K562 (cell line): ENCODE results near the gene LYRM7. TPM values are rescaled to one million over a fixed set of nuclear protein-coding genes. Genes with fewer than 3 reads are reported as not detected.

ENCODE experiments used
- ATAC-seq: fragments of 200-7000 bp; cut with Tn5 transposase; 3 replicates; pipeline ENCODE4 v1.9.1; 2020; ENCODE audit warnings: moderate library complexity
- BruUV-seq: library from RNA; stranded (reverse); fragments of 400-500 nt; replicated peaks from 2 replicates; lab custom pipeline; 2021; lab: Mats Ljungman, UMichigan
- CTCF ChIA-PET: fragments of 300-600 bp; formaldehyde crosslinking; extraction: SDS; loops from one replicate; lab custom pipeline; 2021; ENCODE audit warnings: low intra/inter-chr PET ratio; lab: Yijun Ruan, JAX
- POLR2A ChIA-PET: fragments of 300-600, 350-650 bp; sonication (Branson Sonifier 250); formaldehyde crosslinking; extraction: SDS; loops from one replicate; lab custom pipeline; 2021; ENCODE audit warnings: antibody characterized with exemption, inconsistent platforms; lab: Yijun Ruan, JAX
- DNase-seq, 4 experiments: peaks; one replicate each; pipeline versions ENCODE4 v3.0.0 to v3.0.0-alpha.2; 2011 to 2018; ENCODE audit warnings: low spot score in 3 of 4, mixed read lengths in 3 of 4; ENCODE audit errors: extremely low read depth in 1 of 4
- FAIRE-seq: peaks from 2 replicates; lab custom pipeline; 2011; peaks lifted over from hg19 to GRCh38; lab: Jason Lieb, UNC
- H2AFZ ChIP-seq: 2 replicates; pipeline ENCODE4 v1.6.0; 2011; ENCODE audit warnings: low read depth, low read length, control low read depth, inconsistent platforms
- H3K27ac ChIP-seq: fragments of 200-600 bp; 3 replicates; pipeline ENCODE4 v1.8.0; 2011; ENCODE audit warnings: low read depth, mild to moderate bottlenecking, control low read depth, inconsistent platforms, low read length, moderate library complexity, mixed read lengths; ENCODE audit errors: extremely low read depth
- H3K27me3 ChIP-seq, 2 experiments: fragments of 300-600 bp in 1 of 2; 2 replicates in 1 of 2; 3 replicates in 1 of 2; pipeline versions ENCODE4 v1.6.0 to v1.8.0; 2011; ENCODE audit warnings: inconsistent platforms in 2 of 2, low read length in 2 of 2, mild to moderate bottlenecking in 1 of 2, mixed read lengths in 1 of 2, moderate library complexity in 1 of 2; ENCODE audit not compliant: control insufficient read depth in 2 of 2, insufficient read depth in 2 of 2
- H3K36me3 ChIP-seq: fragments of 300-600 bp; 3 replicates; pipeline ENCODE4 v1.8.0; 2011; ENCODE audit warnings: mild to moderate bottlenecking, low read length, inconsistent platforms; ENCODE audit not compliant: control insufficient read depth, insufficient read depth
- H3K4me1 ChIP-seq, 2 experiments: fragments of 200-600 bp in 1 of 2; replicated peaks in 1 of 2; 2 replicates in 1 of 2; 3 replicates in 1 of 2; pipeline versions ENCODE4 v1.5.1 to v1.8.0; 2011; ENCODE audit warnings: inconsistent platforms in 2 of 2, low read length in 2 of 2, mild to moderate bottlenecking in 1 of 2, mixed read lengths in 1 of 2, moderate library complexity in 1 of 2; ENCODE audit not compliant: control insufficient read depth in 2 of 2, insufficient read depth in 2 of 2
- H3K4me2 ChIP-seq: 2 replicates; pipeline ENCODE4 v1.6.1; 2011; ENCODE audit warnings: low read length, control low read depth, inconsistent platforms, mixed read lengths; ENCODE audit not compliant: insufficient read depth
- H3K4me3 ChIP-seq: fragments of 200-600 bp; sonication (generic), shearing (Covaris generic); 2 replicates; pipeline ENCODE4 v1.5.1; 2016; ENCODE audit warnings: control low read depth, inconsistent platforms
- H3K79me2 ChIP-seq: fragments of 200-600 bp; 3 replicates; pipeline ENCODE4 v1.8.0; 2011; ENCODE audit warnings: low read length, inconsistent platforms; ENCODE audit not compliant: control insufficient read depth, insufficient read depth
- H3K9ac ChIP-seq, 2 experiments: 2 replicates each; pipeline versions ENCODE4 v1.6.0 to v1.6.1; 2011; ENCODE audit warnings: low read depth in 2 of 2, low read length in 2 of 2, control low read depth in 1 of 2, inconsistent platforms in 1 of 2, mild to moderate bottlenecking in 1 of 2, mixed read lengths in 1 of 2; ENCODE audit not compliant: insufficient read depth in 1 of 2
- H3K9me1 ChIP-seq: one replicate; pipeline ENCODE4 v1.6.0; 2011; ENCODE audit warnings: inconsistent platforms, mild to moderate bottlenecking, low read length, moderate library complexity; ENCODE audit not compliant: control insufficient read depth, insufficient read depth
- H3K9me3 ChIP-seq: replicated peaks from 2 replicates; pipeline ENCODE4 v1.5.1; 2011; ENCODE audit warnings: low read depth, low read length, inconsistent platforms; ENCODE audit not compliant: control insufficient read depth, insufficient read depth
- H4K20me1 ChIP-seq: replicated peaks from 2 replicates; pipeline ENCODE4 v1.6.1; 2011; ENCODE audit warnings: low read length, inconsistent platforms, mixed read lengths; ENCODE audit not compliant: control insufficient read depth, insufficient read depth
- ATF7 ChIP-seq: fragments of 450-650 bp; IDR thresholded peaks from 2 replicates; pipeline ENCODE4 v1.7.1; 2014; ENCODE audit warnings: mild to moderate bottlenecking, moderate library complexity
- CCNT2 ChIP-seq: IDR thresholded peaks from 2 replicates; pipeline ENCODE4 v1.6.1; 2011; ENCODE audit warnings: borderline replicate concordance, low read depth, mild to moderate bottlenecking, moderate library complexity, mixed read lengths, low read length; ENCODE audit not compliant: insufficient read length; ENCODE audit errors: extremely low read depth
- COPS2 ChIP-seq: fragments of 450-650 bp; conservative IDR thresholded peaks from 2 replicates; pipeline ENCODE4 v1.6.1; 2016; ENCODE audit warnings: mild to moderate bottlenecking, moderate library complexity
- CXXC5 ChIP-seq: fragments of 250-450 bp; sonication (Bioruptor Pico); IDR thresholded peaks from 2 replicates; pipeline ENCODE4 v1.8.0; 2022; ENCODE audit warnings: inconsistent platforms, mild to moderate bottlenecking, moderate library complexity
- FIP1L1 ChIP-seq: fragments of 200-400 bp; formaldehyde crosslinking; IDR thresholded peaks from 2 replicates; pipeline ENCODE4 v1.6.1; 2018; ENCODE audit warnings: mild to moderate bottlenecking, low read depth, low read length; ENCODE audit not compliant: poor library complexity, severe bottlenecking
- FOSL1 ChIP-seq: fragments of 200-800 bp; sonication (Bioruptor generic); conservative IDR thresholded peaks from 2 replicates; pipeline ENCODE4 v1.6.1; 2016; ENCODE audit warnings: missing genetic modification characterization, missing compliant biosample characterization
- HDAC6 ChIP-seq: IDR thresholded peaks from 2 replicates; pipeline ENCODE4 v1.6.1; 2012; ENCODE audit warnings: low read depth, mild to moderate bottlenecking, control low read depth, inconsistent platforms, low read length, moderate library complexity
- HNRNPL ChIP-seq: fragments of 200-400 bp; formaldehyde crosslinking; IDR thresholded peaks from 2 replicates; pipeline ENCODE4 v1.6.1; 2017; ENCODE audit warnings: low read depth, mild to moderate bottlenecking, low read length
- HNRNPUL1 ChIP-seq: fragments of 200-400 bp; formaldehyde crosslinking; IDR thresholded peaks from 2 replicates; pipeline ENCODE4 v1.6.1; 2017; ENCODE audit warnings: low read length
- NR2C2 ChIP-seq, 2 experiments: fragments of 200-800 bp in 1 of 2; sonication (Bioruptor generic) in 1 of 2; sonication (generic) in 1 of 2; formaldehyde crosslinking in 1 of 2; IDR thresholded peaks; 2 replicates each; pipeline versions ENCODE4 v1.6.1 to v1.8.0; 2016 to 2022; ENCODE audit warnings: mild to moderate bottlenecking in 1 of 2, missing compliant biosample characterization in 1 of 2, missing genetic modification characterization in 1 of 2, missing genetic modification reagents in 1 of 2
- POLR2AphosphoS5 ChIP-seq: IDR thresholded peaks from 2 replicates; pipeline ENCODE4 v1.6.1; 2011; ENCODE audit warnings: mild to moderate bottlenecking, low read depth, low read length, moderate library complexity; ENCODE audit not compliant: control insufficient read depth, insufficient read depth
- PPARD ChIP-seq: fragments of 250-450 bp; sonication (Bioruptor Pico); IDR thresholded peaks from 2 replicates; pipeline ENCODE4 v1.8.0; 2022; ENCODE audit warnings: inconsistent platforms, mild to moderate bottlenecking, moderate library complexity
- PTTG1 ChIP-seq: fragments of 450-650 bp; IDR thresholded peaks from 2 replicates; pipeline ENCODE4 v1.6.1; 2016; ENCODE audit warnings: low read depth, mild to moderate bottlenecking, missing genetic modification characterization, missing compliant biosample characterization
- ZNF134 ChIP-seq: fragments of 250-450 bp; sonication (Bioruptor Pico); conservative IDR thresholded peaks from 2 replicates; pipeline ENCODE4 v1.4.0; 2020
- ZNF24 ChIP-seq: fragments of 450-650 bp; IDR thresholded peaks from 2 replicates; pipeline ENCODE4 v1.6.1; 2016
- ZNF561 ChIP-seq: fragments of 450-650 bp; formaldehyde crosslinking; conservative IDR thresholded peaks from 2 replicates; pipeline ENCODE4 v1.4.0; 2020; ENCODE audit warnings: mild to moderate bottlenecking, moderate library complexity
- ZNF785 ChIP-seq: fragments of 250-450 bp; sonication (Bioruptor Pico); IDR thresholded peaks from 2 replicates; pipeline ENCODE4 v1.4.0; 2020; ENCODE audit warnings: mild to moderate bottlenecking
- WGBS: fragments of 100-300 bp; shearing (Covaris generic); methylation state at CpG from one replicate; pipeline ENCODE4 v1.1.6; 2016; ENCODE audit warnings: low coverage, mixed read lengths; ENCODE audit not compliant: insufficient coverage; ENCODE audit errors: missing lambda C conversion rate; 5-methylcytosine and 5-hydroxymethylcytosine counted together
- in situ Hi-C: fragments of 300-500 bp; cut with MboI; formaldehyde crosslinking; loops from 4 replicates; pipeline ENCODE4 v1.15.0; 2018; ENCODE audit warnings: inconsistent platforms, mixed read lengths
- intact Hi-C: fragments of 100-400 bp; cut with micrococcal nuclease; formaldehyde crosslinking; loops from 2 replicates; pipeline ENCODE4 v1.14.2; 2022
- polyA plus RNA-seq, 8 experiments: library from polyadenylated mRNA; depleted of rRNA in 4 of 8; stranded (reverse) in 5 of 8; unstranded in 3 of 8; fragments of >200 nt; fragmentation: Nextera tagmentation in 2 of 8; fragmentation: Illumina TruSeq in 1 of 8; extraction: Ambion mirVana in 2 of 8; extraction: Trizol in 1 of 8; gene quantifications; 2 replicates each; pipeline versions ENCODE4 v1.2.1 to v1.2.3, GENCODE V29; 2011 to 2014; ENCODE audit warnings: inconsistent platforms in 1 of 8, missing spikeins in 1 of 8
- total RNA-seq, 7 experiments: library from RNA; depleted of rRNA in 6 of 7; stranded (reverse); fragments of >200 nt in 6 of 7; fragmentation: Illumina TruSeq in 2 of 7; extraction: Trizol in 2 of 7; gene quantifications; 2 replicates each; pipeline versions ENCODE4 v1.2.1 to v1.2.3, GENCODE V29; 2011 to 2021; ENCODE audit warnings: low replicate concordance in 1 of 7
- TF ChIP-seq, protein P1 (sequence below): fragments of 250-450 bp; sonication (Bioruptor Pico); IDR thresholded peaks from 2 replicates; pipeline ENCODE4 v1.4.0; 2020; ENCODE audit warnings: mild to moderate bottlenecking, moderate library complexity
- TF ChIP-seq, protein P2 (sequence below): fragments of 450-650 bp; formaldehyde crosslinking; IDR thresholded peaks from 2 replicates; pipeline ENCODE4 v1.4.0; 2020; ENCODE audit warnings: mild to moderate bottlenecking, moderate library complexity

LYRM7 gene
- total and polyA plus RNA-seq, 9 of the 15 experiments (the other 6 are each of a cell fraction or from before 2014, with no cell fraction given) = 16.2 to 70.1 (median 33.3) TPM

DNA sequence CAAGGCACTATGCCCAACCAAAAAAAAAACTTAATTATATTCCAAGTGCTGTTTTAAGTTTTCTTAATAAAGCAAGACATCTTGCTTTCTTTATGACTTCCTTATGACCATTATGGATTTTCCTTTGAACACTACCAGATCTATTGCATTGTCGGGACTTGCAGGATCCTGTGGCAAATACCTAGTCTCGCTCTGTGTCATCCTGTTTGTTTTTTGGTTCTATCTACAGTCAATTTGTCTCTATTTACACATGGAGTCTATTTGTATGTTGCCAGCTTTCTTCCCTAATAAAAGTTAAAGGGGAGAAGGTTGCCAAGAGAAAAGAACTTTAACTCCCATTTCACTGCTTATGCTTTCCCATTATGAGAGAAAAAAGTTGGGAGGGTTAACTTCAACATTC, 10.6 kb upstream of the LYRM7 start:
- intact Hi-C loops = no loop called here
- WGBS = 91% methylated on average over 2 of the region's 2 CpGs

More for the DNA sequence above, 10.6 kb upstream of the LYRM7 start:
- H3K9me3 ChIP-seq = no peaks in the 10 kb centered on the region
- no peak overlapping the region for H3K4me2 ChIP-seq
- peaks cover 2 to 9% of the 10 kb centered on the region in 2 experiments; a peak in 1 of 5 replicates for H3K4me1 ChIP-seq
- DNase-seq = no peak
- CTCF ChIA-PET = no interaction called here
- in situ Hi-C loops = no loop called here
- no peak overlapping the region for H3K9ac ChIP-seq
- H3K4me3 ChIP-seq = no peak overlapping the region
- no peaks in the 10 kb centered on the region for H3K27me3 ChIP-seq
- H4K20me1 ChIP-seq = no peaks in the 10 kb centered on the region
- POLR2A ChIA-PET = interaction anchor here (1.0 to 7.2 kb wide), 2 partner anchors 10 to 195 kb away, joined by 3 to 65 read pairs; no protein-coding TSS in a partner anchor
- peaks cover 55% of the 10 kb centered on the region for H3K36me3 ChIP-seq
- H3K79me2 ChIP-seq = peaks cover 44% of the 10 kb centered on the region
- TF ChIP-seq POLR2AphosphoS5 = no peak
- no peak for TF ChIP-seq FIP1L1
- no peak for TF ChIP-seq CCNT2
- TF ChIP-seq NR2C2 (CRISPR knock-in tag; IDR thresholded peaks at IDR 0.05) = no peak
- no peak for TF ChIP-seq NR2C2 (tag; IDR thresholded peaks at IDR 0.05)
- TF ChIP-seq HDAC6 = no peak
- TF ChIP-seq ZNF134 (CRISPR knock-in tag) = no peak
- no peak for TF ChIP-seq PTTG1 (tag)
- no peak for TF ChIP-seq ATF7
- TF ChIP-seq ZNF561 (CRISPR knock-in tag) = no peak
- TF ChIP-seq ZNF24 = no peak
- TF ChIP-seq HNRNPUL1 = no peak
- TF ChIP-seq, protein P1, sequence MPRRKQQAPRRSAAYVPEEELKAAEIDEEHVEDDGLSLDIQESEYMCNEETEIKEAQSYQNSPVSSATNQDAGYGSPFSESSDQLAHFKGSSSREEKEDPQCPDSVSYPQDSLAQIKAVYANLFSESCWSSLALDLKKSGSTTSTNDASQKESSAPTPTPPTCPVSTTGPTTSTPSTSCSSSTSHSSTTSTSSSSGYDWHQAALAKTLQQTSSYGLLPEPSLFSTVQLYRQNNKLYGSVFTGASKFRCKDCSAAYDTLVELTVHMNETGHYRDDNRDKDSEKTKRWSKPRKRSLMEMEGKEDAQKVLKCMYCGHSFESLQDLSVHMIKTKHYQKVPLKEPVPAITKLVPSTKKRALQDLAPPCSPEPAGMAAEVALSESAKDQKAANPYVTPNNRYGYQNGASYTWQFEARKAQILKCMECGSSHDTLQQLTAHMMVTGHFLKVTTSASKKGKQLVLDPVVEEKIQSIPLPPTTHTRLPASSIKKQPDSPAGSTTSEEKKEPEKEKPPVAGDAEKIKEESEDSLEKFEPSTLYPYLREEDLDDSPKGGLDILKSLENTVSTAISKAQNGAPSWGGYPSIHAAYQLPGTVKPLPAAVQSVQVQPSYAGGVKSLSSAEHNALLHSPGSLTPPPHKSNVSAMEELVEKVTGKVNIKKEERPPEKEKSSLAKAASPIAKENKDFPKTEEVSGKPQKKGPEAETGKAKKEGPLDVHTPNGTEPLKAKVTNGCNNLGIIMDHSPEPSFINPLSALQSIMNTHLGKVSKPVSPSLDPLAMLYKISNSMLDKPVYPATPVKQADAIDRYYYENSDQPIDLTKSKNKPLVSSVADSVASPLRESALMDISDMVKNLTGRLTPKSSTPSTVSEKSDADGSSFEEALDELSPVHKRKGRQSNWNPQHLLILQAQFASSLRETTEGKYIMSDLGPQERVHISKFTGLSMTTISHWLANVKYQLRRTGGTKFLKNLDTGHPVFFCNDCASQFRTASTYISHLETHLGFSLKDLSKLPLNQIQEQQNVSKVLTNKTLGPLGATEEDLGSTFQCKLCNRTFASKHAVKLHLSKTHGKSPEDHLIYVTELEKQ (CRISPR knock-in tag) = no peak
- TF ChIP-seq, protein P2, sequence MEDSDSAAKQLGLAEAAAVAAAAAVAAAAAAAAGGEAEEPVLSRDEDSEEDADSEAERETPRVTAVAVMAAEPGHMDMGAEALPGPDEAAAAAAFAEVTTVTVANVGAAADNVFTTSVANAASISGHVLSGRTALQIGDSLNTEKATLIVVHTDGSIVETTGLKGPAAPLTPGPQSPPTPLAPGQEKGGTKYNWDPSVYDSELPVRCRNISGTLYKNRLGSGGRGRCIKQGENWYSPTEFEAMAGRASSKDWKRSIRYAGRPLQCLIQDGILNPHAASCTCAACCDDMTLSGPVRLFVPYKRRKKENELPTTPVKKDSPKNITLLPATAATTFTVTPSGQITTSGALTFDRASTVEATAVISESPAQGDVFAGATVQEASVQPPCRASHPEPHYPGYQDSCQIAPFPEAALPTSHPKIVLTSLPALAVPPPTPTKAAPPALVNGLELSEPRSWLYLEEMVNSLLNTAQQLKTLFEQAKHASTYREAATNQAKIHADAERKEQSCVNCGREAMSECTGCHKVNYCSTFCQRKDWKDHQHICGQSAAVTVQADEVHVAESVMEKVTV = no peak
- no peak for TF ChIP-seq HNRNPL
- TF ChIP-seq FOSL1 (tag) = no peak
- TF ChIP-seq CXXC5 (CRISPR knock-in tag) = no peak
- no peak for TF ChIP-seq PPARD (CRISPR knock-in tag)
- TF ChIP-seq ZNF785 (CRISPR knock-in tag) = no peak
- TF ChIP-seq COPS2 = no peak
- BruUV-seq = no TSS peak
- H3K9me1 ChIP-seq = no peaks in the 10 kb centered on the region
- no peak overlapping the region for H2AFZ ChIP-seq
- H3K27ac ChIP-seq = no peak overlapping the region
- FAIRE-seq = no peak
- no peak for ATAC-seq
